HG02763 (cell line): ENCODE data around the gene UROC1.

Experiments
- ATAC-seq: cut with Tn5 transposase; IDR thresholded peaks from one replicate; pipeline ENCODE4 v1.9.1; 2021; ENCODE audit warnings: mild to moderate bottlenecking, moderate library complexity; ENCODE audit not compliant: unreplicated experiment

Gene UROC1

DNA sequence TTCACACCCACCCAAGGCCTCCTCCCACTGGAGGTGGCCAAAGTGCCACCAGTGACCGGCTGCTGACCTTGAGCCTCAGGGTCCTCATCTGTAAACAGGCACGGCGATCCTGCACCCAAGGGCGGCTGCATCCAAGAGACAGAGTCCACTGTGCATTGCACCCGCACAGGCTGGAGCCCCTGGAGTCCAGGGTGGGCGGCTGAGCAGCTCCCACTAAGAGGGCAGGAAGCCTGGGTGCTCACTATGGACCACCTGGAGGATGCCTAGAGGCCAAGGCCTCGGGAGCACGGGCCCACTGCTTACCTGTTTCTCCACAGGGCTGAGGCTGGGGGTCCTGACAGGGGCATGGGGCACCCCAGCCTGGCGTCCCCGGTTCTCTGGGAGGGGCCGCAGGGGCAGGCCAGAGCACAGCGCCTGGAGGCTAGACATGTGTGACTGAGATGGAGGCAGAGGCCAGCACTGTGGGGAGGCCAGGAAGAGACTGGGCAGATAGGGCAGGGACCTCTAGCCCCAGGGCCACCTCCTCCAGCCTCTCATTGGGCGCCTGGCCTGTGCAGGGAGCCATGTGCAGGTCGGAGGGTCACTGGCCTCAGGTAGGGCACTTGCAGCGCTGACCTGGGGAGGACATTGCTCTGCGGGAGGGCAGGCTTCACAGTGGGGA, at the start of gene UROC1:
UROC1 (minus strand) TSS at position 483 of the 661 bp plus-strand sequence; CDS start at position 429, 54 bp downstream.
- ATAC-seq, result no peak

DNA sequence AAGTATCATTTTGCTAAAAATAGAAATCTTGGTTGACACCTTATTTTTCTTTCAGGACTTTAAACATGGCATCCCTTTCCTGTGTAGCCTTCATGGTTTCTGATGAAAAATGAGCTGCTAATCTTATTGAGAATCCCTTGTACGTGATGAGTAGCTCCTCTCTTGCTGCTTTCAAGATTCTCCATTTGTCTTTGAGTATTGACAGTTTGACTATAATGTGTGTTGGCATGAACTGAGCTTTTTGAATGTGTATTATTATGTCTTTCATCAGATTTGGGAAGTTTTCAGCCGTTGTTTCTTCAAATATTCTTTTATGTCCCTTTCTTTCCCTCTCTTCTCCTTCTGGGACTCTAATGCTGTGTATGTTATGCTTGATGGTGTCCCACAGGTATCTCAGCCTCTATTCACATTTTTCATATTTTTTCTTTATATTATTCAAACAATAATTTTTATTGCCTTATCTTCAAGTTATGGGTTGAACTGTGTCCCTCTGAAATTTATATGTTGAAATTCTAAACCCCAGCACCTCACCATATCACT, 45.2 kb upstream of the UROC1 start:
- no peak for ATAC-seq

DNA sequence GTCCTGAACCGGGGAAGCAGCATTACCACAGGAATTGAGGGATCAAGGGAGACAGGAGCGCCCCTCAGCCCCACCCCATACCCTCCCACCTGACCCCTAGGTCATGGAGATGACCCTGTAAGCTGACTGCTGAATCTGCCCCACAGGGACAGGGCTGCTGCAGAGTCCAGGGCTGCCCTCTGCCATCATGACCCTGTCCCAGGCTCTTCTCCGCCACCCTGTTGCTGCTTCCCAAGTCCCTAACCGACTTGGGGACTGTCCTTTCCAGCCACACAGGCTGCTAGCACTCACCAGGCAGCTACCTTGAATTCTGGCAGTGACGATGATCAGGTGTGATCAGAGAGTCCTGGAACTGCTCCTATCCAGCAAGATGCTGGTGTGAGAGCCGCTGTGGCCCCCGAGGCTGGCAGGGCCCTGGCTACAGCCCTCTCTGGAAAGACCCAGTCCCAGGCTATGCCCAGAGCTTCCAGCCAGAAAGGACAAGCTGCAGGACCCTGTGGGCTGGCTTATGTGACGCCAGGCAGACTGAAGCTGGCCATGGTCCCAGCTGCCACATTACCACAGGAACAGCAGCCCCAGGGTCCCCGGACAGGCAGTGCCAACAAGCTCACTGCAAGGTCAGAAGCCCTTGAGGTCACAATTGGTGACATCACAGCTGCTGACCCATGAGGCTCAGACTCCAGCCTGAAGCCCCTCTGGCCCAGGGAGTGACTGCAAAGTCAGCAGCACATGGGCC, 40.9 kb upstream of the UROC1 start, which contains the start of gene C3orf22:
C3orf22 (minus strand) TSS at position 597 of the 736 bp plus-strand sequence. CDS start 5,542 bp downstream, outside the sequence.
- no peak for ATAC-seq

DNA sequence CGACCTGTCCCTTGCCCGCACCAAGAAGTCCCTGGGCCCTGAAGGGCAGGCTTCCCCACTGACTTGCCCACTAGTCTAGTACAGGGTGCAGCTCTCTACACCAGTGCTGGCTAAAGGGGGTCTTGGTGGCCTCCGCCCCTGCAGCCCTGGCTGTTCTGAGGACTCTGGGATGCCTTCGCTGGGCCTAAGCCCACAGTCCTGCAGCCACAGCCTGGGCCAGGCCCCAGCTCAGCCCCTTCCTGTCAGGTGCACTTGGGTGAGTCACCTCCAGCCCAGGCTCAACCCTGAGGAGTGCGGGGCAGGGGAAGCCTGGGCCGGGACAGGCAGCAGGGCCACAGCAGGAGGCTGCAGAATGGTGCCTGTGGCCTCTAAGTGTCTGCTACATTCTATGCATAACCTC, 40.2 kb upstream of the UROC1 start:
- no peak for ATAC-seq

DNA sequence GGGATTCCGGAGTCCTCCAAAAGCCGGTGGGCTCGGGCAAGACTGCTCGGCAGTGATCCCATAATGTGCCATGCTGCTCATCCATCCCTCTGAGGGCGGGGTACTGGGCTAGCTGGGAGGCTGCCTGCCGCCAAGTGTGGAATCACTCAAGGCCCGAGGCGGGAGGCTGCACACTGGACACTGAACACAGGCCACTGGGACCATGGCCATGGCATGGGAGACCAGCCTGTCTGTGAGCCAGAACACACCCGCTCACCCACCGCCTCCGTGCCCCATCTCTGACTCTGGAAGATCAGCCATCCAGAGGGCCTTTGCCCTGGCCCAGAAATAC, 39.8 kb upstream of the UROC1 start:
- ATAC-seq, result no peak

DNA sequence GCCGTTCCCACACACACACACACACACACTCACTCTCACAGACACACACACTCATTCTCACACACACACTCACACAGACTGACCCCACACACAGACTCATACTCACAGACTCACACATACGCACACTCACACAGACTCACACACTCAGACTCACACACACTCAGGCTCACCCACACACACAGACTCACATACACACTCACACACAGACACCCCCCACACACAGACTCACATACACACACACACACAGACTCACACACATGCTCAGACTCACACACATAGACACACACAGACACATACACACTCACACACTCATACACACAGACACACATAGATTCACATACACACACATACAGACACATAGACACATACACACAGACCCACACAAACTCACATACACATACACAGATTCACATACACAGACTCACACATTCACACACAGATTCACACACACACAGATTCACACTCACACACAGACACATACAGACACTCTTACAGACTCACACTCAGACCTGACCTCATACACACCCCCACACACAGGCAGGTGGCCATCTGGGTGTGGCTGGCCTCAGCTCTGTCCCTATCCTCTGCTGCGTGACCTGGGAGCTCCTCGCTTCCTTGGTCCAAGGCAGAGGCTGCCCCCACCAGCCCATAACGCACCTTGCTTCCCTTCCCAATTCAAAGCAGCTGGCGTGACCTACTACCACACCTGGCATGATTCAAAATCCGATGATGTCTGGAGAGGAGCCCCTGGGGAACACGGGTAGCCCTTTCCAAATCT, 39.3 kb upstream of the UROC1 start:
- no peak for ATAC-seq

DNA sequence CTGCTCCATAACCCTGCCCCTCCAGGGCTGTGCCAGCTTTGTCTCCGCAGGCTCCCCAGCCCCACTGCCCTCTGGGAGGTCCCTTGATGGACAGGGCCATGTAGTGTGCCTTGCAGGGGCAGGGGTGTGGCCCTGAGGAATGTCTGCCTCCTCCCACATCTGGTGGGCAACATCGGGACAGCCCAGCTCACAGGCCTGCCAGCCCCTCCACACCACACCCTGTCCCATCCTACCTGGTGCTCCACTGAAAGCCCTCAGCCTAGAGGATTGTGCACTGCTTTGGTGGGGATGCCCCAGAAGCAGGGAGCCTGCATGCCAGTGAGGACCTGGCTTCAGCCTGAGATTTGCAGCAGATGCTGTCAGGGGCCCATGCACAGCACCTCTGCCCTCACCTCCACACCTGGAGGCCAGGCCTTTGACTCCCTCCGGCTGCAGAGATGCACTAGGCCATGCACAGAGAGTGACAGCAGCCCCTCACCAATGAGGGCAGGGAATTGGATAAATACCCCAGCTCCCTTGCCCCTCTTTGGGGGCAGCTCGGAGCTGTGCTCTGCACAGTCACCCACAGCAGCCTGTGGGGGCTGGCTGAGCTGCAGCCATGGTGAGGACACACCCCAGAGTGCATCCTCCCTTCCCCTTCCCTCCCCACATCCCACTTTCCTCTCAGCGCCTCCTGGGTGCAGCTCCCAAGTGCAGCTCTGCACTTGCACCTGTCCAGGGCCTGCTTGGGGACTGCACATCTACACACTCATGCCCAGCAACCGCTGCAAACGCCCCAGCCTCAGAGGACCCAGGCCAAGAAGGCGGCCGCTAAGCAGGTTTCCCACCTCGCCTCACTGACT, 38.4 kb upstream of the UROC1 start:
- no peak for ATAC-seq

DNA sequence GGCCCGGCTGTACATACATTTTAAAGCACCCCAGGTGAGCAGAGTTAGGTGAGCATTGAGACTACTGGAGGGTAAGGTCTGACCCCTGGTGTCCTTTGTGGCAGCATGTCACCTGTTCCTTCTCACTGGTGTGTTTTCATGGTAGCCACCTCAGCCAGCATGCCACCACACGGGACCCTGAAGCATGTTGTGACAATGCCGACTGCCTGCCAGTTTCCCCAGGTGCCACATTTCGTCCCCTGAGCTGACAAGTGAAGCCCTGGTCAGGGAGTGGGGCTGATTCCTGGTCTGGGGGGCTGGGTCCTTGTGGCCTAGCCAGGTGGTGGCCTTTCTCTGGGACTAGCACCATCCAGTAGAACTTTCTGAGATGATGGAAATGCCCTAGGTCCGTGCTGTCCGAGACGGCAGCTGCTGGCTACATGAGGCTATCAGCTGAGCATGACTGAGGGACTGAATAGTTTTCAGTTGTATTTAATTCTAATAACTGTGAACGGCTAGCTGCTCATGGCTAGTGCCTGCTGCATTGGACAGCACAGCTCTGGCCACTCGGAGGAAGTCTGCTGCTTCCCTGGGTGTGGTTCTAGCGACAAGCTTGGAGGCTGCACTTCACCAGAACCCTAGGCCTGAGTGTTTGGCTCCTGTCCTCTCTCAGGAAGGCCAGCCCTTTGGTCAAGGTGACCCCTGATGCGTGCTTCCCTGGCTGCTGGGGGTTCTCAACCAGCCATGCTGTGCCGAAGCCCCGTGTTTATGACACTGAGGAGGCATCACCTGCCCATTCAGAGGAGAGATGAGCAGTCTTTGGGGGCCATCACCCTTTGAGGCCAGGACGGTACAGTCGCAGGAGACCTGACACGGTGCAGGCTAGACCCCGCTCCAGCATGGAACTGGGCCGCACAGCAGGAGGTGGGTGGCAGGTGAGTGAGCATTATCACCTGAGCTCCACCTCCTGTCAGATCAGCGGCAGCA, 37.3 kb upstream of the UROC1 start:
- ATAC-seq, result no peak

DNA sequence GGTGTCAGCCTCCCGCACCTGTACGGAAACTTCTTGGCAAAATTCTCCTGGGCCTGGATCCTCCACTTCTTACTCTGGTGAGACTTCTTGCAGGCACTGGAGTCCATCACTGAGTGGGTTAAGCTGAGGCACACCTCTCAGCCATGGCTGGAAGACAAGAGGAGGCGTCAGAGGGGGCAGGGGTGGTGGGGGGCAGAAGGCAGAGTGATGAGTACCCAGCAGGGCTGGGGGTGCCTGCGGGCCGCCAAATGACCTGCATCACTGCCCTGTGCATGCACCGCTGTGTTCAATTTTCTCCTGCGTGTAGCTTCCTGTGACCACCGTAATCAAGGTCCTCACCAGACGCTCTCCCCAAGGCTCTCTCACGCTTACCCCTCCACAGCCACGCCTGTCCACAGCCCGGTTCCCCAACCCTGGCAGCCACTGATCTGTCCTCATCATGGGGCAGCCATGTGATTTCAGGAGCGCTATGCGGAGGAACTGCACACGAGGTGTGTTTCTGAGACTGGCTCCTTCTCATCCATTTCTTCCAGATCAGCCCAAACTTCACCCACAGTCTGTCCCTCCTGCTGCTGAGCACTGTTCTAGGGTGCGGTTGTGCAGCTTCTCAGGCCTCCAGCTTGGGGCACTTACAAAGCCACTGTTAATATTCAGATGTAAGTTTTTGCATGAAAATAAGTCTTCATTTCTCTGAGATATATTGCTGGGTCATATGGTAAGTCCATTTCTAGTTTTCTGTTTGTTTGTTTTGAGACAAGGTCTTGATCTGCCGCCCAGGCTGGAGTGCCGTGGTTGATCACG, 35.9 kb upstream of the UROC1 start:
- ATAC-seq, result no peak

DNA sequence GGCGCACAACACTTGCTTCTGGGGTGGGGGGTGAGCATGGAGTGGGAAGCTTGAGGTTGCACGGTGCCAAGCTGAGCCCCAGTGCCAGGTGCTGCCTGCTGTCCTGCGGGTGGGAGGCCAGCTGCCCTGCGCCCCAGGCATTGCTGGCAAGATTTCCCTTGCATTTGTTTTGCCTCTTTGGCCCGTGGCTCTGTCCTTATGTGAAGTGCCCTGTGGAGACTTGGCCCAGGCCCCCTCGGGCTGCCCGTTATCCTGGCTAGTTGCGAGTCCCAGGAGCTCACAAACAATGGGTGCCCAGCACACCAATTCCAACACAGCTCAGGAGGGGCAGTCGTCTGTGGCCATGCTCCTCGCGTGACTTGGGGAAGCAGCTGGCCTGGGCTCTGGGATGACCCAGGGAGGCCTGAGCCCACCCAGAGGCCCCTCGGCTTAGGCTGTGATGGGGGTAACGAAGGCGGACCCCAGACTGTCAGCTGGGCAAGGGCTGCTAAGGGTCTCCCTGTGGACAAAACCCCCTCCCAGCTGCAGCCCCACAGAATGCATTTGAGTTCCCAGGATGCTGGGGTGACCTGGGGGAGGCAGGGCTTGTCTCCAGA, 35.2 kb upstream of the UROC1 start:
- no peak for ATAC-seq

DNA sequence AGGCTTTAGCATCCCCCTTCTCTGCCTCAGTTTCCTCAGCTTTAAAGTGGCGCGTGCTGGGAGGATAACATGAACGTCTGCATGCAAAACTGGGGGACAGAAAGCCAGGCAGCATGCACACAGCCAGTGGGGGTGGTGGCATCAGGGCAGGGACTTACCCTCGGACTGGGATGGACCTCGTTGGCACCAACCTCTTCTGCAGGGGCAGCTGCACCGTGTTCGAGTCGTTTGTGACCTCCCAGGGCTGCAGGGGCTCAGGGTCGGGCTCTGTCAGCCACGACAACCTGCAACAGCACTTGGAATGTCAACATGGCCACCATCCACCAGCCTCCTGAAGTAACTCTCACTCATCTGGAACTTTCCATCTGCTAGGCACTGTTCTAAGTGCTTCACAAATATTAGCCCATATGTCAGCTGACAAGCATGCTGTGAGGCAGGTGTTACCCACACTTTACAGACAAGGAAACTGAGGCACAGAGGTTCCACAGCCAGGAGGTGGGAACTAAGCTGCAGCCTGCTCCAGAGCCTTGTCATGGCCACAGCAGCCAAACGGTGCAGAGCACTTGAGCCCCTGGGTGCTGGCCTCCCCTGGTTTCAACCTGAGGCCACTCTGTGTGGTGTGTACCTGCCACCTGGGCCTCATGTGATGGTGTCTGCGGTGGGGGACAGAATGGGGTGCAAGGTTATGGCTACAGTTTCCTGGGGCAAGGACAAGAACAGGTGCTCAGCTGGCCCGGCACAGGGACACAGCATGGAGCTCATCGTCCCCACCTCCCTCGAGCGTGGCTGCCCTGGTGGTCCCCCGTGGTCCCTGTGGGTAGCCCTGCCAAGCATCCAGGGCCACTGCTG, 34.5 kb upstream of the UROC1 start:
- no peak for ATAC-seq

DNA sequence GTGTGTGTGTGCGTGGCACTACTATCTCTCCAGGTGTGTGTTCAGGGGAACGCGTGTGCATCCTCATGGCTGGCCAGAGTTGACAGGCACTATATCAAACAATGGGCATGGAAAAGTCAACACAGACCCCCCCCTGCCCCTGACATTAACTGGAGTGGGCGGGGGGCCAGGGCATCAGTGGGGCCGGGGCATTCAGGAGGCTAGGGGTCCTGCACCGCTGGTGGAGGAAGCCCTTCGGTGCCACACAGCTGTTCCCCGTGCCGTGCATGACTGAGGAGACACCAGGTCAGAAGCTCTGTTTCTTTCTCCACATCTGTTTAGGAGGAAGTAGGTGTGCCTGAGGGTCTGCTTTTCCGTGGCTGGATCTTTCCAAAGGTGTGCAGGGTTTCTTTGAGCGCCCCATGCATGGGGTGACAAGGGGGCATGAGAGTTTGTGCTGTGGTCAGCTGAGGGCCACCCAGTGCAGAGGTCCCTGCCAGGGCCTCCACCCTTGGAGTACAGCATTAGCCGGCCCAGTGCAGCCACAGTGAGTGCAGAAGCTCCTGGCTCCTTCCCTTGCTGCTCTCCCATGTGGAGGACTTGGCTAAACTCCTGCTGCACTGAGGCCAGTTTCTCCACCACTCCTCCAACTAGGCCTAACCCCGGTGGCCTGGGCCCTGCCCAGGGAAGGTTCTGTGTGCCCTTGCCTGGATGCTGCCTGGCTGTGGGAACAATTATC, 33.7 kb upstream of the UROC1 start:
- no peak for ATAC-seq

DNA sequence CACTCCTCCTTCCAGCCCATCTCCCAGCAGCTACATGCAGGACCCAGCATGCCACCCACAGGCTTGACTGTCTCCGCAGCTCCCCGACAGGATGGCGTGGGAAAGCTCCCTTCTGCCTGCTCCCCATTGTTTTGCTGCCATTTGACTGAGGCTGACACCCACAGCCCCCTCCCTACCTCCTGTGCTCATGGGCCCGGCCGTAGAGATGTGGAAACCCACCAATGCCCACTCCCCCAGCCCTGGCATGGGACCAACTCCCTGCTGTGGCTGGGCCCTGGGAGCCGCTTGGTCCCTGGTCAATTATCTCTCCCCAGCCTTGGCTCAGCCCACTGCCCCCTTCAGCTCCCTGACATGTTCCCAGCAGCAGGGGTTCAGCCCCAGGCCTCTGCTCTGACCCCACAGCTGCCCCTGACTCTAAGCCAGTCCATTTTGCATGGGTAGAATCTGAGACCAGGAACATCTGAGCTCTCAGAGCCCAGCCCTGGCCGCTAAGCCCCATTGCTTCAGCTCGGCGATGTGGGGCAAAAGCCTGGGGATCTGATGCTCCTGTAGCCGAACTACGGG, 33.0 kb upstream of the UROC1 start:
- ATAC-seq, result no peak

DNA sequence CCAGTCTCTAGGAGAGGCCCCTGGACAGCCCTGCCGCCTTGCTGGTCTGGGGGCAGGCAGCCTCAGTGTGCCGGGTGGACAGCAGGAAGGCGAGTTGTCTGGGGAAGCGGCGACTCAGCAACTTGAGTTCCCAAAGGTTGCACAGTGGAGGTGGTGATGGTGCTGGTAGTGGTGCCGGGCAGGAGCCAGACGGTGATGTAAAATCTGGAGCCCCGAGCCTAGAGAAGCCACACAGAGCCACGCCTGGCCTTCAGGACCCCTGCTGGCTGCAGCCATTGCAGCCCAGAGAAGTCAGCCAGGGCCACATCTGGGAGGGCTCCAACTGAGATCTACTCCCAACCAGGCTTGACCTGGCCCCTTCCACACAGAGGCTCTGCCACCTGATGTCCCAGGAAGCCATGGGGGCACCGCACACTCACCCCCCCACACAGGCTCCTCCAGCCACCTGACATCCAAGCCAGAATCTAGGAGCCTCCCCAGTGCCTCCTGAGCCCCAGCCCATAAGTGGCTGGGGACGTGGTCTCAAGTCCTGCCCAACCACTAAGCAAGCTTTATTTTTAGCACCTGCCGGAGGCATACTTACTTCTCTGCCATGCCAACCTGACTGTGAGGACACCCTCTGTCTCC, 32.4 kb upstream of the UROC1 start:
- ATAC-seq, result no peak

DNA sequence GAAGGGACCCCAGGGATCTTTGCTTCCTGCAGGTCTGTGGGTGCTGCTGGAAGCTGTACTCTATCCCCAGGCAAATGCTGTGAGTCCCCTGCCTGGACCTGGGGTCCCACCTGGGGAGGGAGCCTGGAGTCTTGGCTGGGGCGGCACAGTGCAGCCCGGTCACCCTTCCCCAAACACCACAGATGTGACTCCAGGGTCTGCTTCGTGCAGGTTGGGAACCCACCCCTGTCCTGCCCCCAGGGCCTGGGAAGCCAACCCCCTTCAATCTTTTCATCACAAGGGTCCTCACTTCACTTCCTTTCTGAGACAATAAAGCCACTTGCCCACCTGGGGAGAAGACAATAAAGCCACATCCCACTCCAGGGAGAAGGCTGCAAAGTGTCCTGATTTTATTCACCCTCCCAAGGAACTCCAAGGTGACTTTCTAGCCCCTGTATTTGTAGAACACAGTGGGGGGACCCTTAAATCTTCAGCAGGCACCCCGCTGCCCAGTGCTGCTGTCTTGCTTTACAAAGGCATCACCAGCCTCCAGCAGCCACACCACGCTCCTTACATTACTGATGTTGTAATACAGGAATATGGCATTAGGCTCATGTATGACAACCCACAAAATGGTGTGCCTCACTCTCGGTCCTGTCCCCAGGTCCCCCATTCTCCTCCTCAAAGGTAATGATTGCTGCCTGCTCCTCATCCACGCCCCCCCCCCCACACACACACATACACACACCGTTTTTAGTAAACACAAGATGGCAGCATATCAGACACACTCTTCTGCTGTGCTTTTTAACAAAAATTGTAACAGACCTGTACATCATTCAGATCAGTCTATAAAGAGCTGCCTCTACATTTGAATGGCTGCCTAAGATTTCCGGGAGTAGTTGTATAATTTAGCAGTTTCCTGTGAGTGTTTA, 31.2 kb upstream of the UROC1 start:
- no peak for ATAC-seq
